Measurements from ENCODE around the gene NINL.

DNA sequence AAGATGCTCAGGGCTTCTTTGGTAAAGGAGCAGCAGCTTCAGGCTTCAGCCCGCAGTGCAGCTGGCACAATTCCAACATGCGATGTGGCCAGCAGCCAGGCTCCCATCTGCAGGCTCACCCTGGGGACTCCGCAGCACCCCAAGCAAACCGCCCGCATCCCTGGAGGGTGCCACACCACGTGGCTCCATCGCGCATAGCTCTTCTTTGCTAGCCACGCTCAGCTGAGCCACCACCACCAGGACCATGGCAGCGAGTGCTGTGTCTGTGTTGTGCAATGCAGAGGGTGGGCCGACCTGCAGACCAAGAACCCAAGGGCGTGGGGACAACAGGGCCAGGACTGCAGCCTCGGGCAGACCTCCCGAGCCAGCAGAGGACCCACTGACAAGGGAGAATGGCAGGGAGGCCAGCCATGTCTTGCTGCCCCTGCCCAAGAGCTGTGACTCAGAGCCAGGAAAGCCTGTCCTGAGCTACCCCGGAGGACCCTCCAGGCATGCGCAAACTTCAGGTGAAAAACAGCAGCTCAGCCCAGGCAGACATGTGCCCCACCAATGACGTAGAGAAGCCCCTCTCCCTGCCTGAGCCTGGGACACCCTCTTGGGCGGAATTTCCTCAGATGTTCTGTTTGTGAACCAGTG lies 90.0 kb downstream of the NINL start:
- TF ChIP-seq CTCF (conservative IDR thresholded peaks at IDR 0.05 in 1 of 2, IDR thresholded peaks at IDR 0.05 in 1 of 2; ENCODE audit: extremely low read depth in 1 of 2, insufficient read depth in 1 of 2, low read depth in 1 of 2, low read length in 2 of 2) (no peak), EZH2 (IDR thresholded peaks at IDR 0.05; ENCODE audit: borderline replicate concordance, low read length) (no peak)
